ENCODE results near the gene RPGRIP1.
"Not testable (repeated sequence)": the region's sequence is repeated elsewhere in the genome, so short reads cannot be mapped to it uniquely, and the experiment has no call there.

- TF ChIP-seq, protein P1, sequence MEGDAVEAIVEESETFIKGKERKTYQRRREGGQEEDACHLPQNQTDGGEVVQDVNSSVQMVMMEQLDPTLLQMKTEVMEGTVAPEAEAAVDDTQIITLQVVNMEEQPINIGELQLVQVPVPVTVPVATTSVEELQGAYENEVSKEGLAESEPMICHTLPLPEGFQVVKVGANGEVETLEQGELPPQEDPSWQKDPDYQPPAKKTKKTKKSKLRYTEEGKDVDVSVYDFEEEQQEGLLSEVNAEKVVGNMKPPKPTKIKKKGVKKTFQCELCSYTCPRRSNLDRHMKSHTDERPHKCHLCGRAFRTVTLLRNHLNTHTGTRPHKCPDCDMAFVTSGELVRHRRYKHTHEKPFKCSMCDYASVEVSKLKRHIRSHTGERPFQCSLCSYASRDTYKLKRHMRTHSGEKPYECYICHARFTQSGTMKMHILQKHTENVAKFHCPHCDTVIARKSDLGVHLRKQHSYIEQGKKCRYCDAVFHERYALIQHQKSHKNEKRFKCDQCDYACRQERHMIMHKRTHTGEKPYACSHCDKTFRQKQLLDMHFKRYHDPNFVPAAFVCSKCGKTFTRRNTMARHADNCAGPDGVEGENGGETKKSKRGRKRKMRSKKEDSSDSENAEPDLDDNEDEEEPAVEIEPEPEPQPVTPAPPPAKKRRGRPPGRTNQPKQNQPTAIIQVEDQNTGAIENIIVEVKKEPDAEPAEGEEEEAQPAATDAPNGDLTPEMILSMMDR (IDR thresholded peaks at IDR 0.05) = not testable (repeated sequence)
- not testable (repeated sequence) for TF ChIP-seq POLR2A, POLR2AphosphoS5 (IDR thresholded peaks at IDR 0.05)
Measured at GRCh38 chr14:21281917-21282316, 2.0 kb downstream of the RPGRIP1 start.

Measured in breast epithelium (tissue), 3 donors.